ENCODE measurements around the gene COL12A1.

The COL12A1 gene

GRCh38 chr6:75205776-75206575 lies at the start of gene COL12A1:
Gene COL12A1 (minus strand): TSS chr6:75206053. CDS start chr6:75202792, 3,261 bp downstream.
- DNase-seq: no peak

- DNase-seq: no peak
These were observed 44.7 kb upstream of the COL12A1 start for GRCh38 chr6:75250552-75250951.

GRCh38 chr6:75249837-75250236 lies 44.0 kb upstream of the COL12A1 start:
- DNase-seq: no peak

- no peak for DNase-seq
These were observed 40.5 kb upstream of the COL12A1 start for GRCh38 chr6:75246386-75246785.

GRCh38 chr6:75244063-75244584 lies 38.3 kb upstream of the COL12A1 start:
- peak in 1 of 2 donors; percentile 51 for DNase-seq

GRCh38 chr6:75243333-75244062 lies 37.6 kb upstream of the COL12A1 start, which contains the start of gene COX7A2:
Gene COX7A2 (minus strand): TSS chr6:75243801. CDS start chr6:75243734, 67 bp downstream.
- peak; percentile 89 to 99 for DNase-seq

GRCh38 chr6:75236630-75237029 lies 30.8 kb upstream of the COL12A1 start:
- no peak for DNase-seq

- no peak for DNase-seq
These were observed 29.4 kb upstream of the COL12A1 start for GRCh38 chr6:75235271-75235670.

- DNase-seq: peak in 1 of 2 donors; percentile 25
These were observed 28.4 kb upstream of the COL12A1 start for GRCh38 chr6:75234126-75234865.

GRCh38 chr6:75233092-75233615 lies 27.3 kb upstream of the COL12A1 start:
- no peak for DNase-seq

GRCh38 chr6:75230484-75231325 lies 24.9 kb upstream of the COL12A1 start:
- peak; percentile 9 to 50 for DNase-seq

- DNase-seq: no peak
These were observed 18.6 kb upstream of the COL12A1 start for GRCh38 chr6:75224303-75224926.

GRCh38 chr6:75223428-75223827 lies 17.6 kb upstream of the COL12A1 start:
- DNase-seq: no peak

GRCh38 chr6:75222261-75222660 lies 16.4 kb upstream of the COL12A1 start:
- DNase-seq: no peak

GRCh38 chr6:75221116-75221515 lies 15.3 kb upstream of the COL12A1 start:
- no peak for DNase-seq

GRCh38 chr6:75220357-75220756 lies 14.5 kb upstream of the COL12A1 start:
- DNase-seq: no peak

GRCh38 chr6:75219263-75219662 lies 13.4 kb upstream of the COL12A1 start:
- no peak for DNase-seq

GRCh38 chr6:75217193-75217592 lies 11.3 kb upstream of the COL12A1 start:
- no peak for DNase-seq

GRCh38 chr6:75215291-75215690 lies 9.4 kb upstream of the COL12A1 start:
- DNase-seq: no peak

GRCh38 chr6:75213732-75214131 lies 7.9 kb upstream of the COL12A1 start:
- DNase-seq: no peak

GRCh38 chr6:75213112-75213511 lies 7.3 kb upstream of the COL12A1 start:
- peak in 1 of 2 donors; percentile 19 for DNase-seq
